GM18498 (cell line): Measurements from ENCODE around the gene SERPINA3.

Experiments used
- ATAC-seq: cut with Tn5 transposase; IDR thresholded peaks from one replicate; pipeline ENCODE4 v1.9.1; 2021; ENCODE audit warnings: mild to moderate bottlenecking, moderate library complexity; ENCODE audit not compliant: unreplicated experiment

The SERPINA3 gene

DNA sequence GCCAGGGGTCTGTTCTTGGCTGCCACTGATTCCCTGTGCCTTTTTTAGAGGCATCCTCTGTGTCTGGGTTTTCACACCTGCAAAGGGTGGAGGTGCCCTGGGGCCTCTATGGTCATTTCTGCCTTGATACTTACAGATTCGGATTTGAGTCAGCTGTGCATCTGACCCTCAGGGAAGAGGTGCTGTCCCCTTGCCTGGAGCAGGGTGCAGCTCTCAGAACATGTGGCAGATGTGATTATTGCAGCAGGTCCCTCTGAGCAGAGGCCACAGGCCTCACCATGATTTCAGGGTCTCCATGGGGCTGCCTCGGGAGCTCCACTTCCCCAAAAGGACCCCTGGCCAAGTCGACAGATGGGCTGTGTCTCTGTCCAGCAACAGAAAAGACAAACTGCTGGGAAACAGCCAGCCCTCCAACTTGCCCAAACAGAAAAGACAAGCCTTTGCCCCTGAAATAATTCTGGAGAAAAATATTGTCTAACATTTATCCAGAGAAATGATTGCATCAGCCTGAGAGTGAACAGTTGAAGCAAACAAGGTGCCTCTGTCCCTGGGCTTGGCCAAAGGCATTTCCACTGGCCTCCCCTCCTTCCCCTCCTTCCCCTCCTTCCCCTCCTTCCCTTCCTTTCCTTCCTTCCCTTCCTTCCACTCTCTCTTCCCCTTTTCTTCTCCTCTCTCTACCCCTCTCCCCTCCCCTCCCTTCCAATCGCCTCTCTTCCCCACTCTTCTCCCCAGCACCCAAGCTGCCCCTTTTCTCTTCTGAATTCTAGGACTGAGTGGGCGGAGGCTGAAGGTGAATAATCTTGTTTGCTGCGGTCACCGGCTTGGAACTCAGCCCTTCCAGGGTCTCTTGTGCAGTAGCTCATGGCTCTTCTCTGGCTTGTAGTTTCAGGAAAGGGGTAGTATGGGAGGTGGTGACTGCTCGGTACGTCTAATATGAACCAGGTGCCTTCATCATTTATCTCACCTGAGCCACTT, 676 bp downstream of the SERPINA3 start:
- ATAC-seq = no peak

DNA sequence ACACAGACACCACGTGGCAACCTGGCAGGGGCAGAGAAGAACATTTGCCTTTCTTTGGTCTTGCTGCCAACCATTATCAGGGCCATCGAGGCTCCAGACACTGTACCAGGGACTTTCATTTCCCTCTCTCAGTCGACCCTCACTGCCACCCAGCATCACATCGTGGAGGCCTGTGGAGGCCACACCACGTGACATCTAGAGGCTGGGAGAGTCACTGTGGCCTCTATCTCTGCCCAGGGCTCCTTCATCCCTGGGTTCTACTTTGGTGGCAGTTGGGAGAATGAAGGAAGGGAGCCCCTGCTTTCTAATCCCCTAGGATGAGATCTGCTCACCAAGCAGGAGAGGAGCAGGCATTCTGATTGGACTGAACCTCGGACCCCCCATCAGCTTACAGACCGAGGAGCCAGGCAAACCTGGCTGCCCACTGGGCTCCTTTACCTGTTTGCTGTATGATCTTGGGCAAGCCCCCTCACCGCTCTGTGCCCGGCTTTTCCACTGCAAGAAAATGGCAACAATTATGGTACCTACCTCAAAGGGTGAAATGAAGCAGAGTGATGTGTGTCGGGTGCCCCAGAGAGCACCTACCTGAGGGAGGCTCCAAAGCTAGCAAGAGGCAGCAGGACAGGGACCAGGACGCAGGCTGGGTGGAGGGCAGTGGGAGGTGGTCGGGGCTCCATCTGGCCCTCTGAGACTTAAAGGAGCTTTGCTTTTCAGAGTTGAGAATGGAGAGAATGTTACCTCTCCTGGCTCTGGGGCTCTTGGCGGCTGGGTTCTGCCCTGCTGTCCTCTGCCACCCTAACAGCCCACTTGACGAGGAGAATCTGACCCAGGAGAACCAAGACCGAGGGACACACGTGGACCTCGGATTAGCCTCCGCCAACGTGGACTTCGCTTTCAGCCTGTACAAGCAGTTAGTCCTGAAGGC, 1.8 kb downstream of the SERPINA3 start:
- no peak for ATAC-seq

DNA sequence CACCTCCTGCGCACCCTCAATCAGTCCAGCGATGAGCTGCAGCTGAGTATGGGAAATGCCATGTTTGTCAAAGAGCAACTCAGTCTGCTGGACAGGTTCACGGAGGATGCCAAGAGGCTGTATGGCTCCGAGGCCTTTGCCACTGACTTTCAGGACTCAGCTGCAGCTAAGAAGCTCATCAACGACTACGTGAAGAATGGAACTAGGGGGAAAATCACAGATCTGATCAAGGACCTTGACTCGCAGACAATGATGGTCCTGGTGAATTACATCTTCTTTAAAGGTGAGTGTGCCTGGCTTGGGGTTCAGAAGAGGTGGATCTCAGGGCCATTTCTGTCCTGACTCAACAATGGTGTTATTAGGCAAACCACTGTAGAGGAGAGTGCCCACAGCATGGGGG, 2.6 kb downstream of the SERPINA3 start:
- no peak for ATAC-seq

DNA sequence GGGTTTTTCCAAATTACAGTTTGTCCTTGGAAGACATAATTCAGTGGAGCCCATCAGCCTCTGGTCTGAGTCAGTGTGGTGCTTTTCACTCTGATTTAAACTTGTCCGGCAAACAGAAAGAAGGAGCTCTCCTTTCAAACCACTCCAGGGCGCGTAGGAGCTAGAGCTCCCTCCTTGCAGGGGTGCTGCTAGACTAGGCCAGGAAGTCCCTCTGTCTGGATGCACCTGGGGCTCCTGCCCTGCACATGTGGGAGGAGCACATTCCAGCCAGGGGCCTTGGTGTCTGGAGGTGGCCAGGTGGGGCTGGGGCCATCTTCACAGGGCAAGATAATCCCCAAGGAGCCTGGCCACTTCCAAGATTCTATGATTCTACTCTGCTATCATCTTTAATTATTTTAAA, 3.1 kb downstream of the SERPINA3 start:
- no peak for ATAC-seq

DNA sequence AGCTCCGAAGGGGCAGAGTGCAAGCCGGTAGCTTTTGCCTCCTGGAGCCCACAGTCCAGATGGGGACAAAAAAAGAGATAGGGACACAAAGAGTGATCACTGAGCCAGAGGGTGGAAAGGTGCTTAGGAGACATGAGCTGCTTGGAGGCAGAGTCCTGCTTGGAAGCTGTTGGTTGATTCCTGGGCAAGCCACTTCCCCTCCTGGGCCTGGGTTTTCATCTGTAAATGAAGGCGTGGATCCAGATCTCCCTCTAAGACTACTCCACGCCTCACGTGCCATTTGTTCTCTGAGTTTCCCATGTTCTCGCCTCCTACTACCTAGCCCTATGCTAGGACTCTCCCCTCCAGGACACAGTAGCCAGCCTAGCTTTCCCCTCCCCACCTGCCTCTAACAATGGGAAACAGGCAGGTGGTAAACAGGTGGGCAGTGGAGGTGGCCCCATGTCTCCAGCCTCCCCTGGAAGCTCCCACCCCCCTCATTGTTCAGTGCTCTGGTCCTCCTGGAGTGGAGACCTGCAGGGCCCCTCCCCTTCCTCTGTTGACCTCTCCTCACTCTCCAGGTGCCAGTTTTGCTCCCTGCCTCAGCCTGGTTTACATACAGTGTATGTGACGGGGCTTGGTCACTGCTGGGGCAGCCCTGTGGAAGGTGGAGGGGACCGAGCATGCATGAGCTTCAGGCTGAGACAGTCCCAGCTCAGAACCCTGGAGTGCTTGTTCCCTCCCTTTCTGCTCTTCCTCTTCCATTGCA, 3.8 kb downstream of the SERPINA3 start:
- ATAC-seq = no peak

DNA sequence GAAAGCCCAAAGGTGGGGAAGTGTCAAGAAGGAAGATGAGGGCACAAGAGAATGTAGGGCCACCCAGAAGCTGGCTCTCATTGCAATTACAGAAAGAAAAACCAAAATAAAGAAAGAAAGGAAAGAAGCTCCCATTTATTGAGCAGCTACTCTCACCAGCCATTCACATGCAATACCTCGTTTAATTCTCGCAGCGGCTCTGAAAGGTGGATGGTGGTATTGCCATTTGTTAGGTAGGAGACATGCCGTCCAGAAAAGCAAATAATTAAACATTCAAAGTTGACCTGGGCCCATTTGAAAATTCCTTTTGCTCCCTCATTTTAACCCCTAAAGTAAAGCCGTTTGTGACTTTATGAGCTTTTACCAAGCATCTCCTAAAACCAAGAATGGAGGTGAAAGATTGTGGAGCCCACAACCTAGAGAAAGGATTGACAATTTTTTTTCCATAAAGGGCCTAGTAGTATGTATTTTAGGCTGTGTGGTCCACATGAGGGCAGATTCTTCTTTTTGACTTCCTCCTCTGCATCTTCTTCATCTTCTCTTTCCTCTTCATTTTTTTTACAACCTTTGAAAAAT, 5.3 kb downstream of the SERPINA3 start:
- no peak for ATAC-seq

DNA sequence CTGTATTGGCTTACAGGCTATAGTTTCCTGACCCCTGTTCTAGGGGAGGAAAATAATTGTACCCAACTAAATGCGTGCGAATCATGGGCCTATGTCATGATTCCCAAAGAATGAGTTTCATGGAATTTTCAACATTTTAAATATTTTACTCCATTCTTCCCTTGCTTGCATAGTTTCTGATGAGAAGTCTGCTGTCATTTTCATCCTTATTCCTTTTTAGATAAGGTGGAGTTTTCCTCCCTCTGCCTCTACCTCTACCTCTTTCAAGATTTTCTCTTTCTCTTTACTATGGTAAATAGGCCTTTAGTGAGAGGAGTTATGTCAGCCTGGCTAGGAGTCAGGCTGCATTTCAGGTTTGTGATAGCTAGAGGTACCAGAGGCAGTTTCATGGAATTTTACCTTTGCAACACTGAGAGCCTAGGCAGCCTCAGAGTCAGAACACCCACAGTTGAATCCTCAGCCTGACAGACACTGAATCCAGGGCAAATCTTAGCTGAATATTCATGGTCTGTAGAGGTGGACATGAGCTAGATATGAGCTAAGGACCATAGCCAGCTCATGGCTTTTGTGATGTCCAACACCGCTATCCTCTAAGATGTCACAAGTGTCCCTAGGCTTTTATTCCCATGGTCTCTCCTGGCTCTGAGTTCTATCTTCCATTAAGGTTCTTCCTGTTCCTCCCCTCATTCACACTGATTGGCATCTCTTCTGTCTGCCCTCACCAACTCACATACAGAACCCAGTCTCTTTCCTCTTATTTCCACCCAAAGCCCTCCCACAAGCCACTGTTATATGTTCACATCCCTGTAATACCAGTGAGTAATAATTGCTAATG, 6.0 kb downstream of the SERPINA3 start:
- no peak for ATAC-seq

DNA sequence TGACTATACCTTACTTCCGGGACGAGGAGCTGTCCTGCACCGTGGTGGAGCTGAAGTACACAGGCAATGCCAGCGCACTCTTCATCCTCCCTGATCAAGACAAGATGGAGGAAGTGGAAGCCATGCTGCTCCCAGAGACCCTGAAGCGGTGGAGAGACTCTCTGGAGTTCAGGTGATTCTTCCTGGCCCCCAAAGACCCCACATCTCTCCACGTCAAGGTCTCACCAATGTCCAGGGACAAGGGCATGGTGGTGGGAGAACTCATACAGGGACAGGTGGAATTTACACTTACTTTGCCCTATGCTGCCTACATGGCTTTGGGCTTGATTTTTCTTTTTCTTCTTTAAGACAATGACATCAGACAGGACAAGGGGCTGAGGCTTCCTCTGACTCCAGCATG, 7.1 kb downstream of the SERPINA3 start:
- ATAC-seq = no peak

DNA sequence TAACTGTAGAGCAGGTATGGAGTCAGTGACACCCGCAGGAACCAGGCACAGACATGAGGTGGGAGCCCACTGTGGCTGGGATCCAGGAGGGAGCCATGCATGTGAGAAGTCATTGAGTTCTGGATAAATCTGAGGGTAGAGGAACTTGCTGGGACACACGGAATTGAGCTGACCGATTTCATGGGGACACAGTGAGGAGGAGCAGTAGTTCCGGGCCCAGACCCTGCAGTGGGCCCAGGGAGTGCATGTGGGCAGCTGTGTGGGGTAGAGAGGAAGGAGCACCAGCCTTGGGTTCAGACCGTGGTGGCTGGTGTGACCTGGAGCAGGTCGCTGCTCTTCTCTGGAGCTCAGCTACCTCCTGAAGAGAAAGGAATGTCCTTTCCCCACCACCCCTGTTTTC, 8.4 kb downstream of the SERPINA3 start:
- ATAC-seq = no peak

DNA sequence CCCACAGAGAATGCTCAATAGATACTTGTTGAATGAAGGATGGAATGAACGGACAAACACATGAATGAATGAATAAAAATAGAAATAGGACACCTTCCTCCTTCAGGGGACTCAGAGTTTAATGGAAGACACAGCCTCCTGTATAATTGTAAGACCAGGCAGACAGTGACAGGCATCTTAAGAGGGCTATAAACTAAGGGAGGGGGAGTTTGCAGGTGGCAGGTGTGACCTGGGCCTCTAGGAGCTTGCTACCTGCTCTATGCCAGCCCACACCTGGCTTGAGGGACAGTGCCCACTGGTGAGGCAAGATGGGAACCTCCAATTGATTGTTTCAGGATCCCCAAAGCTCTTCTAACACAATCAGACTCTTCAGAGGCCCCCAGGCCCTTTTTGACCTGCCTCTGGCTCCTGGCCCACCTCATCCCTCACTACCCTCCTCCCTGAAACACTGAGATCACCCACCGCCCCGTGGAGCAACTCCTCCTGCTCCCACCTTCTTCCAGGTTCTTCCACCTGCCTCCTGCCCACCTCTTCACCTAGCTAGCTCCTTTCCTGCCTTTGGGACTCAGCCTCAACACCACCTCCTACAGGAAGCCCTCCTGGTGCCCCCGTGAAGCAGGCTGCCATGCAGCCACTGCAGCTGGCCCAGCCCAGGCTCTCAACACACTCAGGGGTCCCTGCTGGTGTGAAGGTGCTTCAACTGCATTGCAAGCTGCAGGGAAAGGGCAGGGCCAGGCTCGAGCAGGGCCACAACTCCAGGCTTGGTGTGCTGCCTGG, 9.4 kb downstream of the SERPINA3 start:
- no peak for ATAC-seq

DNA sequence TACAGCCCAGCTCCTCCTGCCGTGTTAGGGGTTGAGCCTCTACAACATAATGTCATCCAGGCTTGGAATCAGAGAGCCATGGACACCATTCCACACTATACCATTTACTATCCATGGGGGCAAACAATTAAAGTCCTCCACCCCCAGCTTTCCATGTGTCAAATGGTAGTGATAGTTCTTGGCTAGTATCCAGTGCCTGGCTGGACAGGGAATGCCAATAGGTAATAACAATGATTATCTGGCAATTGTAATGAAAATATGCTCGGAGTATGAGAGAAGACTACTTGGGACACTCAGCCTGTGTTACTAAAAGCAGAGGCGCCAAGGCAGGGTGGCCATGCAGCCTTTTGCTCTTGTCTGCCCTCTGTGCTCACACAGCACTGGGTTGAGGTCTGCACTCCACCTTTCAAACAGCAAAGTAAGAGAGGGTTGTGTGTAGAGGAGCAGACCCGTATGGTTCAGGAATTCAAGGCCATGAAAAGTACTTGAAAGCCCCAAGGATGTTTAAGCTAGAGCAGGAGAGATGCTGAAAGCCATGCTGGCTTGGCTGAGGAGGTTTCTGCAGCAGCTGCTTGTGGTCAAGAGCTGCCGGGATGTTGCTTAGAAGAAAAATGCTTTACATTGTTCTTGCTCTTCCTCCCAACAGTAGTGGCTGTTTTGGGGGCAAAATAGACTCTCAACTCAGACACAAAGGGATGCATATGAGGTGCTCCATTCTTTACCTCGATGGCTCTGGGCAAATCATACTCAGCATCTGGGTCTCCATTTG, 10.6 kb downstream of the SERPINA3 start:
- ATAC-seq = no peak

DNA sequence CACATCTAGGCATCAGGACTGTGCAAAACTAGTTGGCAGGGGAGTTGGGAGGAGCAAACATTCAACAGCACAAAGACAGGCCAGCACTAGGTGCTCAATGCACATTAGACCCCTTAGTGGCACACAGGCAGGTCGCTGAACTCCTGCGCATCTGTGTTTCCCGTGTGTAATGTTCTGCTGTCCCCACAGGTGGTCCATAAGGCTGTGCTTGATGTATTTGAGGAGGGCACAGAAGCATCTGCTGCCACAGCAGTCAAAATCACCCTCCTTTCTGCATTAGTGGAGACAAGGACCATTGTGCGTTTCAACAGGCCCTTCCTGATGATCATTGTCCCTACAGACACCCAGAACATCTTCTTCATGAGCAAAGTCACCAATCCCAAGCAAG, 11.2 kb downstream of the SERPINA3 start:
- ATAC-seq = no peak

DNA sequence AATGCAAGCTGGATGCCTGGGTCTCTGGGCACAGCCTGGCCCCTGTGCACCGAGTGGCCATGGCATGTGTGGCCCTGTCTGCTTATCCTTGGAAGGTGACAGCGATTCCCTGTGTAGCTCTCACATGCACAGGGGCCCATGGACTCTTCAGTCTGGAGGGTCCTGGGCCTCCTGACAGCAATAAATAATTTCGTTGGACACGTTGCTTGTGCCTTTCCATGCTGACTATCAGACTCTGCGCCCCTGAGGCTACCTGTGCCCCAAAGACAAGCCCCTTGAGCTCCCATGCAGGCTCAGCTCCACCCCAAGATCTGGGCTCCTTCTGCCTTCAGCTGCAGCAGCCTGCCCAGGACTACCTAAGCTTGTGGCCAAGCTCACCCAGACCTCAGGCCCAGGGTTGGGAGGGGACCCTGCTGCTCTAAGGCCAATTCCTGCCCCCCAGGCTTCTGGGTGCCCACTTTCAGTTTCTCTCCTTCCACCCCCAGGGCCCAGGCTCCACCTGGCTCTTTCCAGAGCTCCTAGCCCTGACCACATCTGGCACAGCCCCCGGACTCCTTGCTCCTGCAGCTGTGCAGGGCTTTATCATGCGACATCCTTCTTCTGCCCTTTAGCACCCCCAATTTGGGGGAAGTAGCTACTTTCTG, 11.8 kb downstream of the SERPINA3 start:
- no peak for ATAC-seq

DNA sequence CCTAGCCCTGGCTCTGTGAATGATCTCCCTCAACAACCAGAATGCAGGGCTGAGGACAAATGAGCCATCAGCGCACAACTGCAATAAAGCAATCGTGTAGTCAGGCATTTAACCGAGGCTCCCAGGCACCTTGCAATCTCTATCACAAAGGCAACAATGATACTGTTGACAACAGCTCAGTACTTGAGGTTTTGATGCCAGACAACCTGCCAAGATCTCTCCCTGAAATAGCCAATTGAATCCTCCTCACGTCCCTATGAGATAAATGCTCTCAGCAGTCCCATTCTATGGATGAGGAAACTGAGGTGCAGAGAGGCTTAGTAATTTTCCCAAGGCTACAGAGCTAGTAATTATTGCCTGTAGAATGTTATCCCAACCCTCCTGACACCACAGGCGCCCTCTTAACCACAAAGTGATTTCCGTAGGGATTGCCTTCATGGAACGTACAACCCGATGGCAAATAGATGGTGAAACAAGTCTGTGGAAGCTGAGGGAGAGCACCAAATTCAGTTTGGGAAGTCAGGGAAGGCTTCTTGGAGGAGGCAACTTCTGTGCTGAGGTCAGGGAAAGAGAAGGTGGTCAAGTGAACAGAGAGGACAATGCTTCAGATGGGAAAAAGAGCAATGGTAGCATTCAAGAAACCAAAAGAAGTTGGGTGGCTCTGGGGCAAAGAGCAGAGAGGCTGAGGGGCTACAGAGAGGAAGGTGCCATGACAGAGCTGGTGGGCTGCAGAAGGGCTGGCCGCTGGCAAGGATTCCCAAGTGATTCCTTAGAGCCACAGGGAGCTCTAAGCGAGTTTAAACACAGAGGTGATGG, 12.6 kb downstream of the SERPINA3 start:
- no peak for ATAC-seq

DNA sequence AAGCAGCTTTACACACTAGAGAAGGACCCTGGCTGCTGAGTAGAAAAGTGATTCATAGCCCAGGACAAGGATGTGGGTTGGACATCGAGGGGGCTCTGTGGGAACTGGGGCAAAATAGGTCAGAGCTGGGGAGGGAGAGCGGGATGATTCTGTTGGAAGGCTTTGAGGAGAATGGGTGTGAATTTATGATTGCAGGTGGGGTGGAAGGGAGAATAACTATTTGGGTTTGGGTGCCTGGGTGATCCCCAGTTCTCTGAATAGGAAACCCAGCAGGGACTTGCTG, 13.1 kb downstream of the SERPINA3 start:
- no peak for ATAC-seq

DNA sequence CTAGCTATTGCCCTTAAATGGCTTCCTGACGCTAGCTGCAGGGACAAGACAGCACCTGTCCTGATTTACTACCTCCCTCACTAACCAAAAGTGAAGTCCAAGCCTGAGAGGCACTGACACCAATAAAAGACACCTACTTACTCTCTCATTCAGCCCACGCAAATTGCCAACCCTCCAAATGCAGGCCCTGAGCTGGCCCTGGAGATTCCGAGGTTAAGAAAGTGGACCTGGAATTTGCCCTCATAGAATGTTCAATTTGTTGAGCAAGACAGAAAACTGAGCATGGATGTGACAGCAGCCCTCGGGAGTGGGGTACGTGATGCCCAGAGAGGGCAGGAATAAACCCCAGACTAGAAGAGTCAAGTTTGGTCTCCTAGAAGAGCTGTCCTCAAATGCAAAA, 16.4 kb downstream of the SERPINA3 start:
- no peak for ATAC-seq

DNA sequence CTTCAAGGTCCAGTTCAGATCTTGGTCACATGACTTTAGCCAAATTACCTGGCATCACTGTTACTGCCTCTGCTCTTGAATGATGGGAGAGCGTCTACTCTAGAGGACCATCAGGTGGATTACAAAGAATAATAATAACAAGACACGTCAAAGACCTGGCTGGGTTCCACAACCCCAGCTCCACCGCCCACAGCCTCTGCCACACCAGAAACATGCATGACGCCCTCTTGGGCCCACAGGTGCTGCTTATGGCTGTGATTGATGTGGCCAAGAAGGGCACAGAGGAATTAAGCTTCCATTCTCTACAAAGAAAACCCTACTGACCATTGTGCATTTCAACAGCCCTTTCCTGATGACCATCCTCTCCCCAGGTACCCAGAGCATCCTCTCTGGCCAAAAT, 18.2 kb downstream of the SERPINA3 start:
- ATAC-seq = no peak
